Vagina (tissue), 2 donors: ENCODE results near the gene KDM3A. TPM values are rescaled to one million over a fixed set of nuclear protein-coding genes. Genes with fewer than 3 reads are reported as not detected.
A peak's percentile ranks its signal among the peaks of the same experiment; 100 is the strongest.

Experiments
- DNase-seq, 2 donors: peaks; one replicate each; pipeline ENCODE4 v3.0.0-alpha.2; 2017; ENCODE audit errors: extremely low spot score in 2 of 2
- H3K27ac ChIP-seq: fragments of 200-600 bp; sonication (generic); one replicate; pipeline ENCODE4 v1.5.1; 2019
- H3K27me3 ChIP-seq: fragments of 200-600 bp; sonication (generic); one replicate; pipeline ENCODE4 v1.5.1; 2019
- H3K36me3 ChIP-seq, 2 donors: fragments of 200-600 bp; sonication (generic); one replicate each; pipeline ENCODE4 v1.5.1; 2017 to 2019
- H3K4me1 ChIP-seq: fragments of 200-600 bp; sonication (generic); one replicate; pipeline ENCODE4 v1.5.1; 2019
- H3K4me3 ChIP-seq, 2 donors: fragments of 200-600 bp; sonication (generic); 1 replicate in 1 of 2; 2 replicates in 1 of 2; pipeline ENCODE4 v1.5.1; 2016 to 2019
- H3K9me3 ChIP-seq: fragments of 200-600 bp; sonication (generic); one replicate; pipeline ENCODE4 v1.5.1; 2019
- POLR2A ChIP-seq, 2 donors: fragments of 450-650 bp; IDR thresholded peaks; one replicate each; pipeline ENCODE4 v1.6.1; 2017; ENCODE audit warnings: antibody characterized with exemption in 2 of 2, mild to moderate bottlenecking in 2 of 2, moderate library complexity in 2 of 2
- POLR2AphosphoS5 ChIP-seq, 2 donors: sonication (generic); formaldehyde crosslinking; IDR thresholded peaks; one replicate each; pipeline ENCODE4 v1.9.0; 2017; ENCODE audit warnings: antibody characterized with exemption in 2 of 2, mild to moderate bottlenecking in 2 of 2, low read depth in 1 of 2; ENCODE audit not compliant: insufficient read depth in 1 of 2
- intact Hi-C: fragments of 100-400 bp; cut with DNase I; formaldehyde crosslinking; loops from one replicate; pipeline ENCODE4 v1.15.1; 2023
- total RNA-seq: library from RNA; depleted of rRNA; stranded (reverse); fragments of >200 nt; gene quantifications from one replicate; pipeline ENCODE4 v1.2.3, GENCODE V29; 2016
- TF ChIP-seq, protein P1 (sequence below), 3 experiments: fragments of 450-650 bp in 2 of 3; fragments of 200-600 bp in 1 of 3; sonication (generic) in 1 of 3; IDR thresholded peaks; one replicate each; pipeline ENCODE4 v1.5.1; 2017 to 2019; ENCODE audit warnings: antibody characterized with exemption in 3 of 3, mild to moderate bottlenecking in 2 of 3, moderate library complexity in 2 of 3

The KDM3A gene
- total RNA-seq, 1 donor from 2014 or later = 38.3 TPM

DNA sequence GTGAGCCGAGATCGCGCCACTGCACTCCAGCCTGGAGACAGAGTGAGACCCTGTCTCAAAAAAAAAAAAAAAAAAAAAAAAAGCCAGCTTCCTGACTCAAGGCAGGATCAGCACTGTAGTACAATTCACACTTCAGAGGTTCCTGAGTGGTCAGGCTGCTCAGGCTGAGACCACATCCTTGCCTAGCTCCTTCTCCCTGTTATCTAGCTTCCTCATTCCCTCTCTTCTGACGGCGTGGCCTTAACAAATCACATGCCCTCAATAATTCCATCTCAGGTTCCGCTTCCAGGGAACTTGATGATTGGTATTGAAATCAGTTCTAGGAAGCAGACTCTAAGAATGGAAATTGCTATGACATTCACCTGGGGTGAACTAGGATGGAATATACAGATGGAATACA is 29.8 kb upstream of the KDM3A start:
- Histone ChIP-seq H3K4me3 (no peak overlapping the region), H3K36me3 (no peaks in the 10 kb centered on the region), H3K4me1 (peaks cover 12% of the 10 kb centered on the region), H3K27ac (no peak overlapping the region), H3K27me3 (no peaks in the 10 kb centered on the region), H3K9me3 (no peaks in the 10 kb centered on the region)
- intact Hi-C loops = no loop called here
- TF ChIP-seq POLR2A (IDR thresholded peaks at IDR 0.05) (no peak), POLR2AphosphoS5 (IDR thresholded peaks at IDR 0.05; ENCODE audit: insufficient read depth in 1 of 2, low read depth in 1 of 2) (no peak)
- TF ChIP-seq, protein P1, sequence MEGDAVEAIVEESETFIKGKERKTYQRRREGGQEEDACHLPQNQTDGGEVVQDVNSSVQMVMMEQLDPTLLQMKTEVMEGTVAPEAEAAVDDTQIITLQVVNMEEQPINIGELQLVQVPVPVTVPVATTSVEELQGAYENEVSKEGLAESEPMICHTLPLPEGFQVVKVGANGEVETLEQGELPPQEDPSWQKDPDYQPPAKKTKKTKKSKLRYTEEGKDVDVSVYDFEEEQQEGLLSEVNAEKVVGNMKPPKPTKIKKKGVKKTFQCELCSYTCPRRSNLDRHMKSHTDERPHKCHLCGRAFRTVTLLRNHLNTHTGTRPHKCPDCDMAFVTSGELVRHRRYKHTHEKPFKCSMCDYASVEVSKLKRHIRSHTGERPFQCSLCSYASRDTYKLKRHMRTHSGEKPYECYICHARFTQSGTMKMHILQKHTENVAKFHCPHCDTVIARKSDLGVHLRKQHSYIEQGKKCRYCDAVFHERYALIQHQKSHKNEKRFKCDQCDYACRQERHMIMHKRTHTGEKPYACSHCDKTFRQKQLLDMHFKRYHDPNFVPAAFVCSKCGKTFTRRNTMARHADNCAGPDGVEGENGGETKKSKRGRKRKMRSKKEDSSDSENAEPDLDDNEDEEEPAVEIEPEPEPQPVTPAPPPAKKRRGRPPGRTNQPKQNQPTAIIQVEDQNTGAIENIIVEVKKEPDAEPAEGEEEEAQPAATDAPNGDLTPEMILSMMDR (IDR thresholded peaks at IDR 0.05) = no peak
- no peak for DNase-seq

DNA sequence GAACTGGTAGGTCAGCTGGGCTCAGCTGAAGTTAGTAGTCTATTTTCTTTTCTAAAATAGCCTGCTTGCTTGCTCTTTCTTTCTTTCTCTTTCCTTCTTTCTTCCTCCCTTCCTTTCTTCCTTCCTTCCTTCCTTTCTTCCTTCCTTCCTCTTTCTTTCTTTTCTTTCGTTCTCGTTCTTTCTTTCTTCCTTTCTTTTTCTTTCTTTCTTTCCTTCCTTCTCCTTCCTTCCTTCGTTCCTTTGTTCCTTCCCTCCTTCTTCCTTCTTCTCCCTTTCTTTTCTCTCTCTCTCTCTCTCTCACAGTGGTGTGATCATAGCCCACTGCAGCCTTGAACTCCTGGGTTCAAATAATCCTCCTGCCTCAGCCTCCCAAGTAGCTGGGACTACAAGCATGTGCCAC is 29.2 kb upstream of the KDM3A start:
- Histone ChIP-seq H3K4me1 (peaks cover 12% of the 10 kb centered on the region), H3K27me3 (no peaks in the 10 kb centered on the region), H3K4me3 (no peak overlapping the region), H3K9me3 (no peaks in the 10 kb centered on the region), H3K36me3 (no peaks in the 10 kb centered on the region), H3K27ac (no peak overlapping the region)
- intact Hi-C loops = no loop called here
- TF ChIP-seq, protein P1 (IDR thresholded peaks at IDR 0.05) = no peak
- no peak for TF ChIP-seq POLR2AphosphoS5 (IDR thresholded peaks at IDR 0.05; ENCODE audit: insufficient read depth in 1 of 2, low read depth in 1 of 2)
- TF ChIP-seq POLR2A (IDR thresholded peaks at IDR 0.05) = no peak
- DNase-seq = no peak

DNA sequence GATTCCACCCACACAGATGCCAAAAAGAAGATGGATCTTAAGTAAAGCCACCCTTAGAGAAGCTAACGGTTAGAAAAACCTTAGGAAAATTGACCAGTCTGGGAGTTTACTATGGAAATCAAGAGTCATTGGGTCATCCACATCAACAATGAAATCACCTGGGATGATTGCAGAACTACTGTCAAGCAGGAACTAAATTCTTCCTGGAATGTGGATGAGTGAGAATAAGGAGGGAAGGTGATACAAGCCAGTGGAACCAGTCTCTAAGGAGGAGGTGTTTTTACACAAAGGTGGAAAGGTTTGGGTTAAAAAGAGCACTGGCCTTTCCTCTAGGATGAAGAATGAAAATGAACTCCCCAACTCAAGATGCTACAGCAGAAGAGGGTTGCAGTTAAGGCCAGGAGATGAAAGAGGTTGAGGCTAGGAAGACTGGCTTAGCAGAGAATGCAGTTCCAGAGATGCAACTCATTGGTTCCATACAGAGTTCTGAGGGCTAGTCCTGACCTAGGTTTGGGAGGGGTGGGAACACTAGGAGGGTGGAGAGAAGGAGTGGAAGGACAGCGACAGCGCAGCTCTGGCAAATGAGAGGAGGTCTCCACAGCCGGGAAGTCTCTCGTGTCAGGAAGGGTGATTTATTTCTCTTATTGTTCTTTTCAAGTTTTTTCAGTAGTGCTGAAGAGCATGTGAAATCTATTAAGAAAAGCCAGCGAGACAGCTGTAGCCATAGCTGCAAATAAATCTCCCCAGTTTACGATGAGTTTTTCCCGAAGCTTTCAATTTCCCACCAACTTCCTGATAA is 27.7 kb upstream of the KDM3A start:
- H3K36me3 ChIP-seq = no peaks in the 10 kb centered on the region
- no peaks in the 10 kb centered on the region for H3K9me3 ChIP-seq
- DNase-seq = no peak
- H3K4me1 ChIP-seq = peaks cover 12% of the 10 kb centered on the region
- H3K27me3 ChIP-seq = no peaks in the 10 kb centered on the region
- TF ChIP-seq POLR2A (IDR thresholded peaks at IDR 0.05) (no peak), POLR2AphosphoS5 (IDR thresholded peaks at IDR 0.05; ENCODE audit: insufficient read depth in 1 of 2, low read depth in 1 of 2) (no peak)
- H3K27ac ChIP-seq = no peak overlapping the region
- peak overlapping the region in 1 of 2 donors; percentile 15 for H3K4me3 ChIP-seq
- intact Hi-C loops = no loop called here

DNA sequence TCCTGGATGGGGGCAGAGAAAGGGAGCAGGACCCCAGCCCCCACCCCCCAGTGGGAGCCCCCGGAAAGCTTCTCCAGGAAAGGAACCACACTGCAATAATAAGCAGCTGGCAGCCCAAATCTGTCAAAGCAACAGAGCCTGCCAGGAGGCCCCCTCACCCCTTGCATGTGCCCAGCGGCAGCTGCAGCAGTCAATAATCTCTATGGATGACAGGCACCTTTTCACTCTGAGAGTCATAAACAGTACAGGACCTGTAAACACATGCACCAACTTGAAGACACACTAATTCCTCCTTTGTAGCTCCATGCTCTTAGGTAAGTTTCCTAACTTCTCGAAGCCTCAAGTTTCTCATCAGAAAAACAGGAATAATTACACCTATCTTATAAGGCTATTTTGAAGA is 26.2 kb upstream of the KDM3A start:
- H3K27me3 ChIP-seq = no peaks in the 10 kb centered on the region
- intact Hi-C loops = no loop called here
- no peak for DNase-seq
- TF ChIP-seq, protein P1 (IDR thresholded peaks at IDR 0.05) = no peak
- TF ChIP-seq POLR2AphosphoS5 (IDR thresholded peaks at IDR 0.05; ENCODE audit: insufficient read depth in 1 of 2, low read depth in 1 of 2) (no peak), POLR2A (IDR thresholded peaks at IDR 0.05) (no peak)
- peaks cover 12% of the 10 kb centered on the region for H3K4me1 ChIP-seq
- H3K36me3 ChIP-seq = no peaks in the 10 kb centered on the region
- H3K27ac ChIP-seq = no peak overlapping the region
- H3K4me3 ChIP-seq = no peak overlapping the region
- H3K9me3 ChIP-seq = no peaks in the 10 kb centered on the region

DNA sequence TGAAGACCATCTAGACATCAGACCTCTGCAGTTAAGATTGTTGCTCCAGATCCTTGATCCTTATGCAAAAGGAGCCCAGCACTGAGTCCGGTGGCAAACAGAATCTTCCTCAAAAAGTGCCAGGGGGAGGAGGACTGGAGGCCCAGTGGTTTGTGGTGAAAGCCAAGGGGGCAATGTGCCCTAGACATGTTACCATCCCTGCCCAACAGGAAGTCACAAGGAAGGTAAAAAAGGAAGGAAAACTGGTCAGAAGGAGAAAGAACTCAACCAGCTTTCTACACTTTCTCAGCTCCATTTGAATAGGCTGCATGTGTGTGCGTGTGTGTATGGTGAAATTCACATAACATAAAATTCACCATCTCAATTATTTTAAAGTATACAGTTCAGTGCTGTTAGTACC is 25.0 kb upstream of the KDM3A start:
- intact Hi-C loops = no loop called here
- TF ChIP-seq, protein P1 (IDR thresholded peaks at IDR 0.05) = no peak
- TF ChIP-seq POLR2AphosphoS5 (IDR thresholded peaks at IDR 0.05; ENCODE audit: insufficient read depth in 1 of 2, low read depth in 1 of 2) (no peak), POLR2A (IDR thresholded peaks at IDR 0.05) (no peak)
- no peaks in the 10 kb centered on the region for H3K36me3 ChIP-seq

More for the DNA sequence above, 25.0 kb upstream of the KDM3A start:
- Histone ChIP-seq H3K27ac (no peak overlapping the region), H3K4me3 (no peak overlapping the region), H3K27me3 (no peaks in the 10 kb centered on the region), H3K4me1 (peaks cover 12% of the 10 kb centered on the region), H3K9me3 (no peaks in the 10 kb centered on the region)
- no peak for DNase-seq
